AG04450 (cell line): ENCODE results near the gene SLC22A23. TPM values are rescaled to one million over a fixed set of nuclear protein-coding genes. Genes with fewer than 3 reads are reported as not detected.
A peak's percentile ranks its signal among the peaks of the same experiment; 100 is the strongest.

ENCODE experiments used
- CTCF ChIA-PET: fragments of 300-600, 350-600 bp; formaldehyde crosslinking; extraction: SDS; loops from one replicate; lab custom pipeline; 2022; ENCODE audit warnings: antibody characterized with exemption, inconsistent platforms; lab: Charles Lee
- POLR2A ChIA-PET: fragments of 350-600 bp; formaldehyde crosslinking; extraction: SDS; loops from one replicate; lab custom pipeline; 2021; ENCODE audit warnings: antibody characterized with exemption, inconsistent platforms; lab: Yijun Ruan, JAX
- DNase-seq: peaks from one replicate; pipeline ENCODE4 v3.0.0-alpha.2; 2011; ENCODE audit warnings: low read depth, low spot score
- H3K27ac ChIP-seq: one replicate; pipeline ENCODE4 v1.5.1; 2012; ENCODE audit warnings: low read depth, low read length, control low read depth
- H3K27me3 ChIP-seq: one replicate; pipeline ENCODE4 v1.6.0; 2012; ENCODE audit warnings: low read length; ENCODE audit not compliant: control insufficient read depth, insufficient read depth
- H3K4me3 ChIP-seq: 2 replicates; pipeline ENCODE4 v1.5.1; 2011; ENCODE audit warnings: mild to moderate bottlenecking, low read depth, low read length, control low read depth
- H3K9me3 ChIP-seq: 2 replicates; pipeline ENCODE4 v1.5.1; 2012; ENCODE audit warnings: low read length; ENCODE audit not compliant: control insufficient read depth, insufficient read depth
- CTCF ChIP-seq: IDR thresholded peaks from 2 replicates; pipeline ENCODE4 v1.5.1; 2011; ENCODE audit warnings: low read depth, low read length, control low read depth, inconsistent platforms
- polyA plus RNA-seq: library from polyadenylated mRNA; depleted of rRNA; stranded (reverse); fragments of >200 nt; gene quantifications from 2 replicates; pipeline ENCODE4 v1.2.3, GENCODE V29; 2011

SLC22A23 gene
- polyA plus RNA-seq, 1 experiment = not detected

- no peak for TF ChIP-seq CTCF
- no peak for DNase-seq
- ChIA-PET POLR2A (interaction anchor here (0.6 kb wide), 1 partner anchor 10 kb away, joined by 6 read pairs; no protein-coding TSS in a partner anchor), CTCF (interaction anchor here (1.6 to 1.7 kb wide), 2 partner anchors 12 to 31 kb away, joined by 3 to 6 read pairs; no protein-coding TSS in a partner anchor)
- peaks cover 41% of the 10 kb centered on the region for H3K27me3 ChIP-seq
- H3K9me3 ChIP-seq = no peaks in the 10 kb centered on the region; the same call in 1 of the 2 replicates
- H3K27ac ChIP-seq = no peak overlapping the region
- no peak overlapping the region for H3K4me3 ChIP-seq
Observed at GRCh38 chr6:3442431-3443220, 14.2 kb downstream of the SLC22A23 start.

GRCh38 chr6:3440911-3441310, 15.9 kb downstream of the SLC22A23 start:
- CTCF ChIA-PET = no interaction called here
- H3K4me3 ChIP-seq = no peak overlapping the region
- TF ChIP-seq CTCF = no peak
- POLR2A ChIA-PET = no interaction called here
- H3K9me3 ChIP-seq = no peaks in the 10 kb centered on the region; the same call in 1 of the 2 replicates
- peaks cover 35% of the 10 kb centered on the region for H3K27me3 ChIP-seq
- no peak for DNase-seq
- H3K27ac ChIP-seq = no peak overlapping the region

GRCh38 chr6:3439961-3440360, 16.9 kb downstream of the SLC22A23 start:
- H3K4me3 ChIP-seq = no peak overlapping the region
- ChIA-PET CTCF (no interaction called here), POLR2A (interaction anchor here (0.6 kb wide), 1 partner anchor 106 kb away, joined by 3 read pairs; no protein-coding TSS in a partner anchor)
- H3K9me3 ChIP-seq = no peaks in the 10 kb centered on the region; the same call in 1 of the 2 replicates
- DNase-seq = no peak
- no peak overlapping the region for H3K27ac ChIP-seq
- peaks cover 42% of the 10 kb centered on the region for H3K27me3 ChIP-seq
- TF ChIP-seq CTCF = no peak

- no peak for TF ChIP-seq CTCF
- ChIA-PET POLR2A (interaction anchor here (0.7 to 1.1 kb wide), 2 partner anchors 8 to 35 kb away, joined by 4 to 8 read pairs; no protein-coding TSS in a partner anchor), CTCF (interaction anchor here (0.8 to 0.9 kb wide), 2 partner anchors 20 to 34 kb away, joined by 3 to 4 read pairs; no protein-coding TSS in a partner anchor)
- H3K27ac ChIP-seq = no peak overlapping the region
- peak; percentile 37 for DNase-seq
- peaks cover 30% of the 10 kb centered on the region for H3K27me3 ChIP-seq
- no peak overlapping the region for H3K4me3 ChIP-seq
- no peaks in the 10 kb centered on the region; the same call in 1 of the 2 replicates for H3K9me3 ChIP-seq
Observed at GRCh38 chr6:3438190-3439167, 18.4 kb downstream of the SLC22A23 start.
